ENCODE data around the gene TFF3. TPM values are rescaled to one million over a fixed set of nuclear protein-coding genes. Genes with fewer than 3 reads are reported as not detected.

TFF3 gene
- total and polyA plus RNA-seq, 2 of the 13 experiments (the other 11 are each of a cell fraction or from before 2014, with no cell fraction given), result 14.2 to 26.9 TPM

GRCh38 chr21:42298657-42299056 lies 16.6 kb downstream of the TFF3 start:
- DNase-seq (ENCODE audit: low spot score), result no peak
- no TSS peak for BruUV-seq (replicated peaks)
- H2AFZ ChIP-seq (ENCODE audit: low read length), result no peak overlapping the region

More at GRCh38 chr21:42298657-42299056, 16.6 kb downstream of the TFF3 start:
- ChIA-PET CTCF (ENCODE audit: low intra/inter-chr PET ratio, low total read pairs) (no interaction called here), POLR2A (no interaction called here)
- no peaks in the 10 kb centered on the region for H3K79me2 ChIP-seq (ENCODE audit: insufficient read depth, low read length)
- ATAC-seq (no peak), FAIRE-seq (no peak)
- no peaks in the 10 kb centered on the region for H3K36me3 ChIP-seq (replicated peaks in 1 of 2; ENCODE audit: control insufficient read depth in 1 of 2, insufficient read depth in 2 of 2, low read length in 2 of 2)
- no peak for TF ChIP-seq ZNF407 (CRISPR knock-in tag; IDR thresholded peaks at IDR 0.05; ENCODE audit: not compliant biosample characterization)
- TF ChIP-seq KAT7 (CRISPR knock-in tag; IDR thresholded peaks at IDR 0.05; ENCODE audit: borderline replicate concordance), result no peak
- TF ChIP-seq SP5 (CRISPR knock-in tag; IDR thresholded peaks at IDR 0.05; ENCODE audit: borderline replicate concordance, low read depth), result no peak
- TF ChIP-seq ZNF350 (CRISPR knock-in tag; IDR thresholded peaks at IDR 0.05; ENCODE audit: borderline replicate concordance, low read depth), result no peak
- TF ChIP-seq PAF1 (CRISPR knock-in tag; IDR thresholded peaks at IDR 0.05), result no peak
- TF ChIP-seq POLR2G (IDR thresholded peaks at IDR 0.05; ENCODE audit: low read depth, low read length), result no peak
- TF ChIP-seq E2F5 (CRISPR knock-in tag; conservative IDR thresholded peaks at IDR 0.05), result no peak
- no peak for TF ChIP-seq ZHX1 (CRISPR knock-in tag; IDR thresholded peaks at IDR 0.05; ENCODE audit: low read depth)
- no peak overlapping the region for H3K4me2 ChIP-seq (ENCODE audit: low read depth, low read length)
- H3K27me3 ChIP-seq (ENCODE audit: control insufficient read depth in 1 of 2, insufficient read depth in 2 of 2, low read length in 2 of 2), result peaks cover 5 to 47% of the 10 kb centered on the region in 2 experiments; a peak in 3 of 5 replicates
- H3K27ac ChIP-seq (ENCODE audit: extremely low read length, insufficient read depth, low read length), result no peak overlapping the region
- H3K4me3 ChIP-seq (replicated peaks in 1 of 3; ENCODE audit: insufficient read depth in 1 of 3, low read depth in 2 of 3, low read length in 3 of 3), result no peak overlapping the region
- no peak overlapping the region for H3K9ac ChIP-seq (ENCODE audit: insufficient read depth, low read depth, low read length)
- H4K20me1 ChIP-seq (ENCODE audit: insufficient read depth, low read length), result no peaks in the 10 kb centered on the region; the same call in 1 of the 2 replicates
- intact Hi-C loops (cut with micrococcal nuclease; ENCODE audit: unreplicated experiment) (no loop called here), in situ Hi-C loops (cut with HindIII; ENCODE audit: extremely low pct_ligation_motif_present, low pct_unique_long_range_greater_than_20kb) (no loop called here)
- H3K4me1 ChIP-seq (ENCODE audit: insufficient read depth, low read length), result no peaks in the 10 kb centered on the region
- 7% methylated on average over 2 of the region's 5 CpGs for WGBS (ENCODE audit: low lambda C conversion rate)
- H3K9me3 ChIP-seq (ENCODE audit: low read length), result no peaks in the 10 kb centered on the region
